GM19239 (cell line): Measurements from ENCODE around the gene MRPS14.

Experiments used
- DNase-seq: peaks from one replicate; pipeline ENCODE4 v3.0.0; 2011; ENCODE audit warnings: low spot score; ENCODE audit not compliant: insufficient read length
- FAIRE-seq: peaks from 2 replicates; lab custom pipeline; 2011; peaks lifted over from hg19 to GRCh38; lab: Jason Lieb, UNC

MRPS14 gene

DNA sequence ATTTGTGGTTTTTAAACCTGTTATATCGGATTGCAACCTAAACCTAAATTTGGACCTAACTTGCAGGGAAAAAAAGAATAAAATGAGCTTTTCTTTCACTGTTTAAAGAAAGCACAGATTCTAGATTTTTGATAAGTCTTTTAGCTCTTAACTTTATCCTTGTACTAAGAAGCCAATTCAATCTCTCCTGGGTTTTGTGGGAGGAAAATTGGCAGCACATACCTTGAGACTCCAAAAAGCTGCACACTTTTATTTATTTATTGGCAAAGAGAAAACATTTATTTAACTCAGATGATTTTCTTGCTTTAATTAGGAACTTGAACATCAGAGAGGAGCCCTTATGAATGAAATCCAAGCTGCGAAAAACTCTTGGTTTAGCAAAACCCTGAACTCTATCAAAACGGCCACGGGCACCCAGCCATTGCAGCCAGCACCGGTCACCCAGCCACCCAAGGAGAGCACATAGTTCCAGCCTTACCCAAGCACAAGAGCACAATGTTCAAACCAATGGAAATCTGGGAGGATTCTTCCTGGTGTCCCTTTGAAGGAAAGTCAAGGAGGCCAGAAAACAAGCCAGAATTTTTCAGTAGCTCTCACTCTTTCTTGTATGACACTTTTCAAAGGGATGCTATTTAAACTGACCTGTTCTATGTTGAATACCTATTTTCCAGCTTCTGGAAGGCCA is 33.5 kb downstream of the MRPS14 start:
- DNase-seq (no peak), FAIRE-seq (no peak)

DNA sequence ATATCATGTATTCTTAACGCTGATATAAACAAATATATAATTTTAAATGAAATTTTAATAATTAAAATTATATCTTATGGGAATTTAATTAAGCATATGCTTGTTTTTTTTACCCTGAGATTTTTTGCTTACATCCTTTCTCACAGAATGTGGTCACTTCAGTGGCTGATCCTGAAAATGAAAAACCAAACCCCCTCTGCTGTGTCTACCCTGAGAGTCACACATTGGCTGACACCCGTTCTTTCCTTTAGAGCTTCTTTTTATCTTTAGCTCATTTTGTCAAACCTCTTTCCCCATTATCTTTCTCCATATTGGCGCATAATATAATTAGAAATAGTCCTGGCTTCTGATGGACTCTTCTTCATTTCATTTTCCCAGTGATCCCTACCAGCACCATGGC is 34.2 kb downstream of the MRPS14 start:
- no peak for DNase-seq
- peak; percentile 81 for FAIRE-seq

- FAIRE-seq = peak; percentile 58
These were observed 34.7 kb downstream of the MRPS14 start for GRCh38 chr1:174988539-174988938.

GRCh38 chr1:174984952-174985351 is 38.3 kb downstream of the MRPS14 start:
- DNase-seq = no peak
- FAIRE-seq = no peak

More at GRCh38 chr1:174988539-174988938, 34.7 kb downstream of the MRPS14 start:
- no peak for DNase-seq

DNA sequence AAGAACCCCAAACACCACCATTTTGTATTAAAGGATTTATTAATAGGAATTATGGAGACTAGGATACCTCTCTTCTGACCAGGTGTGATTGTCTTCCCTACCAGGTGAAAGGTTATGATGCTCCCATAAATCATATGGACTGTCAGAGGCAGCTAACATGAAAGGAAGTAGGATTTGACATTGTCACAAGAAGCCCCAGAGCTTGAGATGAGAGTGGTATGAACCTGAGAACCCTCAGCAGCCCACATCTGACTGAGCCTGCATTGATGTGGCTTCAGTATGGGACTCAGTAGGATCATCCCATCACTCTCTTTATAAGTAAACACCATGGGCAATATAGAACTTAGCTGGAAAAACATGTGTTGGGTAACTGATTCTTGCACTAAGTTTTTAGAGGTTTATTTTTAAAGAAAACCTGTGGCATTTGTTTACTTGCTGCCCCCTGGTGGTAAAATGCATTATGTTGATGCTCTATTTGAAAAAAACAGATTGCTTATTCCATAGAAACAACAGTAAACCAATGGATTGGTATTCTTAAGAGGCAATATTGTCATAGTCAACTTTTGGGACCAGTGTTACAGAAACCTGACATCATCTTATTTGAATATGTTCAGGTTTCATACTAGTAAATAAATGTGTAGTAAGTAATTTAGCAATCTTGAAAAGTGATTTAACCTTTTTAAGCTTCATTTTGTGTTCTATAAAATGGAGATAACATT is 40.1 kb downstream of the MRPS14 start:
- FAIRE-seq (peak; percentile 42), DNase-seq (no peak)

GRCh38 chr1:174976436-174977108 is 46.7 kb downstream of the MRPS14 start:
- FAIRE-seq (no peak), DNase-seq (no peak)

GRCh38 chr1:174975764-174976163 is 47.5 kb downstream of the MRPS14 start:
- no peak for FAIRE-seq

DNA sequence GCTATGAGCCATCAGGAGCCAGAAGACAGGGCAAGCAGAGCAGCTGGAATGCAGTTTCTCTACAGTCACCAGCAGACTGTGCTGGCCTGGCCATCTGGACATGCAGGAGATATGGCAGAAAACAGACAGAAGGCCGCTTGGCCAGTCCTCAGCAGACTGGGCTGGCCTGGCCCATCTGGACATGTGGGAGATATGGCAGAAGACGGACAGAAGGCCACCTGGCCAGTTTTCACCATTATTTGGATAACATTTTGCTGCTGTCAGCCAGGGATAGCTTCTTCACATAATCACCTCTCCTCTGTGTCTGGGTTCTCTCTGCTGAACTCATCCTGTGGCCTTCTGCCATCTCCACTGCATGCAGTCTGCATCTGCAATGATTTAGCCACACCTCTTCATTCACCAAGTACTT is 48.5 kb downstream of the MRPS14 start:
- DNase-seq = no peak
- no peak for FAIRE-seq

More at GRCh38 chr1:174975764-174976163, 47.5 kb downstream of the MRPS14 start:
- no peak for DNase-seq

GRCh38 chr1:174971902-174972301 is 51.3 kb downstream of the MRPS14 start:
- peak; percentile 69 for FAIRE-seq
- no peak for DNase-seq

- FAIRE-seq = peak; percentile 35
- no peak for DNase-seq
These were observed 51.8 kb downstream of the MRPS14 start for GRCh38 chr1:174971466-174971865.

- no peak for DNase-seq
- peak; percentile 66 for FAIRE-seq
These were observed 53.2 kb downstream of the MRPS14 start for GRCh38 chr1:174969977-174970376.

DNA sequence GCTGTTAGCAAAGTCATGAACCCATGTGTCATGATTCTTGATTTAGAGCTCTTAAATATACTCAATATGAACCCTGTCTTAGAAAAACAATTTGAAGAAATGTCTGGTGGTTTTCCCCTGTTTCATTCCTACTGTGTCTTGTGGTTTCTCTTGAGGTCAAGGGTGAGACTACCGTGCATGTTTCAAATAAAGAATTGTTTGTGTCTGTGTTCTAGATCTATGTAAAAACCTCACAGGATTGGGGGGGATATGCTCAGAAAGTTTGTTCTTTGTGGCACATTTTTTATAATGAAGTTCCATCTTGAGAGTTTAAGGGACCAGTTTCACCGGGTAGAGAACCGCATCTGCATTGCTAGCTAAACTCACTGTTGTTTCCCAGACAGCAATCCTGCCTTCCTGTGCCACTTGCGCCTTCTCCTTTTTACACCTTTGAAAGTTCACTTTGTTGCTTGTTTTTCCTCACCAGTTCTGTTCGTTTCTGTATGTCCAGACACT is 54.4 kb downstream of the MRPS14 start:
- FAIRE-seq (peak; percentile 85), DNase-seq (no peak)

- no peak for DNase-seq
- peak; percentile 65 for FAIRE-seq
These were observed 55.1 kb downstream of the MRPS14 start for GRCh38 chr1:174967845-174968705.

GRCh38 chr1:174966008-174966572 is 57.1 kb downstream of the MRPS14 start:
- no peak for FAIRE-seq

GRCh38 chr1:174965362-174966007 is 57.7 kb downstream of the MRPS14 start:
- FAIRE-seq (no peak), DNase-seq (no peak)

More at GRCh38 chr1:174966008-174966572, 57.1 kb downstream of the MRPS14 start:
- no peak for DNase-seq

DNA sequence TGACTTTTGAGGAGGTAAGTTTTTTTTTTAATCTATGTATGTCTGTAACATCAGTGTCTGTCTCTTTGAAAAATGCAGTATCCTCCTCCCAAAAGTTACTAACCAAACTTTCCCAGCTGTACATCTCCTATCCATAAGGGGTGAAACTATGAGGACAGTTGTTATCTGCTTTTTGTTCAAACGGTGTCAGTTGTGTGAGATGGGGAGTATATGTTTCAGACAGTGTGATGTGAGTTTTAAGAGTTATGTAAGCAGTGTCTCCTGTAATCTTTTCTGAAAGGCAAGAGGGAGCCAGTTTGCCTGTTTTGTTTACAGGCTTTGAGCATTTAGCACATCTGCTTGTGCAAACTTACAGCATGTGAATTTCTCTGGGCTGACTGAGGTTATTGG is 58.3 kb downstream of the MRPS14 start:
- DNase-seq (no peak), FAIRE-seq (no peak)

- FAIRE-seq (peak; percentile 54), DNase-seq (no peak)
These were observed 58.8 kb downstream of the MRPS14 start for GRCh38 chr1:174964261-174964971.

- DNase-seq (no peak), FAIRE-seq (no peak)
These were observed 59.6 kb downstream of the MRPS14 start for GRCh38 chr1:174963529-174964125.
